Measurements from ENCODE around the gene OTUD3.

- TF ChIP-seq POLR2A (IDR thresholded peaks at IDR 0.05; ENCODE audit: low read depth, low read length) = no peak
- TF ChIP-seq POLR2AphosphoS5 (IDR thresholded peaks at IDR 0.05; ENCODE audit: low read depth, low read length) = no peak
These were observed 16.2 kb upstream of the OTUD3 start for GRCh38 chr1:19866029-19866428.
